SH-SY5Y (cell line): ENCODE results near the gene COL11A1.

Source experiments
- GATA2 ChIP-seq: IDR thresholded peaks from 2 replicates; pipeline ENCODE4 v1.6.1; 2011; ENCODE audit warnings: mild to moderate bottlenecking, low read depth, low read length
- GATA3 ChIP-seq: IDR thresholded peaks from 2 replicates; pipeline ENCODE4 v1.6.1; 2011; ENCODE audit warnings: low read depth, mild to moderate bottlenecking, low read length, moderate library complexity

GRCh38 chr1:102896286-102896685, 212.0 kb downstream of the COL11A1 start:
- TF ChIP-seq GATA3 (no peak), GATA2 (no peak)
